Kidney epithelial cell (primary cell): ENCODE results near the gene NUP205. TPM values are rescaled to one million over a fixed set of nuclear protein-coding genes. Genes with fewer than 3 reads are reported as not detected.

Source experiments
- DNase-seq: peaks from one replicate; pipeline ENCODE4 v3.0.0-alpha.2; 2010; ENCODE audit warnings: low read depth
- H3K27me3 ChIP-seq: 2 replicates; pipeline ENCODE4 v1.6.0; 2011; ENCODE audit warnings: low read length; ENCODE audit not compliant: control insufficient read depth, insufficient read depth
- H3K36me3 ChIP-seq: 2 replicates; pipeline ENCODE4 v1.5.1; 2011; ENCODE audit warnings: low read length; ENCODE audit not compliant: control insufficient read depth, insufficient read depth
- H3K4me3 ChIP-seq: 2 replicates; pipeline ENCODE4 v1.5.1; 2011; ENCODE audit warnings: low read depth, mild to moderate bottlenecking, control low read depth, low read length
- total RNA-seq: library from RNA; depleted of rRNA; stranded (reverse); fragments of >200 nt; gene quantifications from 2 replicates; pipeline ENCODE4 v1.2.3, GENCODE V29; 2015
- TF ChIP-seq, protein P1 (sequence below): IDR thresholded peaks from 2 replicates; pipeline ENCODE4 v1.5.1; 2011; ENCODE audit warnings: mild to moderate bottlenecking, moderate library complexity, low read length, control low read depth, inconsistent platforms; ENCODE audit not compliant: insufficient read depth, poor library complexity, severe bottlenecking

The NUP205 gene
- total RNA-seq, 1 donor from 2014 or later, result 58.1 TPM

GRCh38 chr7:135562720-135563119, 5.0 kb downstream of the NUP205 start:
- DNase-seq, result no peak
- TF ChIP-seq, protein P1, sequence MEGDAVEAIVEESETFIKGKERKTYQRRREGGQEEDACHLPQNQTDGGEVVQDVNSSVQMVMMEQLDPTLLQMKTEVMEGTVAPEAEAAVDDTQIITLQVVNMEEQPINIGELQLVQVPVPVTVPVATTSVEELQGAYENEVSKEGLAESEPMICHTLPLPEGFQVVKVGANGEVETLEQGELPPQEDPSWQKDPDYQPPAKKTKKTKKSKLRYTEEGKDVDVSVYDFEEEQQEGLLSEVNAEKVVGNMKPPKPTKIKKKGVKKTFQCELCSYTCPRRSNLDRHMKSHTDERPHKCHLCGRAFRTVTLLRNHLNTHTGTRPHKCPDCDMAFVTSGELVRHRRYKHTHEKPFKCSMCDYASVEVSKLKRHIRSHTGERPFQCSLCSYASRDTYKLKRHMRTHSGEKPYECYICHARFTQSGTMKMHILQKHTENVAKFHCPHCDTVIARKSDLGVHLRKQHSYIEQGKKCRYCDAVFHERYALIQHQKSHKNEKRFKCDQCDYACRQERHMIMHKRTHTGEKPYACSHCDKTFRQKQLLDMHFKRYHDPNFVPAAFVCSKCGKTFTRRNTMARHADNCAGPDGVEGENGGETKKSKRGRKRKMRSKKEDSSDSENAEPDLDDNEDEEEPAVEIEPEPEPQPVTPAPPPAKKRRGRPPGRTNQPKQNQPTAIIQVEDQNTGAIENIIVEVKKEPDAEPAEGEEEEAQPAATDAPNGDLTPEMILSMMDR, result no peak
- no peak overlapping the region for H3K4me3 ChIP-seq
- no peaks in the 10 kb centered on the region for H3K27me3 ChIP-seq
- H3K36me3 ChIP-seq, result no peaks in the 10 kb centered on the region

DNA sequence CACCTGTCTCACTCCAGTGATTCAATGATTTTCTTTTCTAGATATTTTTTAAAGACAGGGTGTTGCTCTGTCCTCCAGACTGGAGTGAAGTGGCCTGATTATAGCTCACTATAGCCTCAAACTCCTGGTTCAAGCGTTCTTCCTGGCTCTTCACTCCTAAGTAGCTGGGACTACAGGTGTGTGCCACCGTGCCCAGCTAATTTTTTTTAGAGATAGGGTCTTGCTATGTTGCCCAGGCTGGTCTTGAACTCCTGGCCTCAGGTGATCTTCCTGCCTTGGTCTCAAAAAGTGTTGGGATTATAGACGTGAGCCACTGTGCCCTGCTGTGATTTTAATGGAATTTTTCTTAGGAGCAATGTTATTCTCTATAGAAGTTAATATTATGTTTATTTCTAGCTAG, 14.1 kb downstream of the NUP205 start:
- TF ChIP-seq, protein P1, result no peak
- no peaks in the 10 kb centered on the region for H3K27me3 ChIP-seq
- peaks cover 1% of the 10 kb centered on the region for H3K36me3 ChIP-seq
- H3K4me3 ChIP-seq, result no peak overlapping the region
- DNase-seq, result no peak

- TF ChIP-seq, protein P1, result no peak
- H3K36me3 ChIP-seq, result peaks cover 1% of the 10 kb centered on the region
- no peak overlapping the region for H3K4me3 ChIP-seq
- no peaks in the 10 kb centered on the region for H3K27me3 ChIP-seq
- no peak for DNase-seq
Observed at GRCh38 chr7:135573541-135573940, 15.8 kb downstream of the NUP205 start.

GRCh38 chr7:135575296-135575695, 17.6 kb downstream of the NUP205 start:
- Histone ChIP-seq H3K4me3 (no peak overlapping the region), H3K36me3 (peaks cover 1% of the 10 kb centered on the region), H3K27me3 (no peaks in the 10 kb centered on the region)
- TF ChIP-seq, protein P1, result no peak
- no peak for DNase-seq

GRCh38 chr7:135578569-135578968, 20.9 kb downstream of the NUP205 start:
- no peak for DNase-seq
- H3K36me3 ChIP-seq, result peaks cover 1% of the 10 kb centered on the region
- no peaks in the 10 kb centered on the region for H3K27me3 ChIP-seq
- H3K4me3 ChIP-seq, result no peak overlapping the region
- TF ChIP-seq, protein P1, result no peak

DNA sequence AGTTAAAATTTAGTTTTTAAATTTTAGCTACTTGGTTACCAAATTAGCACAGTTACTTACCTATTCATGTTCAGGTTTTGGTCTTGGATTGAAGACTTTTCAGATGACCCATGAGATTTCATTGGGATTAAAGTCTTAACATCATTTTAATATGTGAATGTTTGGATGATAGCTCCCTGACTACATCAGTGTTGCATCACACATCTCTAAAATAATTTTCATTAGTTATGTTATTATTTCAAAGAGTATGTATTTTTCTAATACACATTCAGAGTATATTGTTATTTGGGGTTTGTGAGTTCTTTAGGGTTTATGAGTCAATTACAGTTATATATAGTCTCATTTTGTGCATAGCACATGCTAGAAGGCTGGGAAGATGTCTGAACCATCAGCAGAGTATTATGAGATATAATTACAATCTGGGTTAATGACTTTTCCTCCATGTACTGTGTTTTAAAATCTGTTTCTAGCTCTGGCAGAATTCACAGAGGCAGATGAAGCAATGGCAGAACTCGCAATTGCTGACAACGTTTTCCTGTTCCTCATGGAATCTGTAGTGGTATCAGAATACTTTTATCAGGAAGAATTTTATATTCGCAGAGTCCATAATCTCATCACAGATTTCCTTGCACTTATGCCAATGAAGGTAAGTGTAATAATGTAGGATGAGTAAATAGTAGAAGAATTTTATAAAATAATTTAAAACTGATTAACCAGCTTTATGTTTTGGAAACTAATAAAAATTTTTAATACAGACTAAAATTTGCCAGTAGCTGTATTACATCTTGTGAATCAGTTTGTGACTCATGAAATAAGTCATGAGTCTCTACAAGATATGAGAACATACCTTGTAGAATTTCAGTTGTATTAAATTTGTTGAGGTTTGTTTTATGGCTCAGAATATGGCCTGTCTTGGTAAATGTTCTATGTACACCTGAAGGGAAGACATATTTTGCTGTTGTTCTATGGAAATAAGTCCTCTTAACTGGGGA, 26.9 kb downstream of the NUP205 start:
- Histone ChIP-seq H3K27me3 (no peaks in the 10 kb centered on the region), H3K36me3 (no peaks in the 10 kb centered on the region), H3K4me3 (no peak overlapping the region)
- DNase-seq, result no peak
- TF ChIP-seq, protein P1, result no peak
